GM18868 (cell line): ENCODE data around the gene LINS1.

Source experiments
- ATAC-seq: cut with Tn5 transposase; IDR thresholded peaks from one replicate; pipeline ENCODE4 v1.9.1; 2021; ENCODE audit warnings: mild to moderate bottlenecking, moderate library complexity; ENCODE audit not compliant: unreplicated experiment

The LINS1 gene

GRCh38 chr15:100602064-100602822, at the start of gene LINS1, which contains the start of gene ASB7:
Gene LINS1, minus strand, starts transcription at chr15:100602184. Its CDS starts 21,342 bp downstream, at chr15:100580842.
Gene ASB7, plus strand, starts transcription at chr15:100602589. Its CDS starts 9,628 bp downstream, at chr15:100612217.
- peak; percentile 84 for ATAC-seq

GRCh38 chr15:100651253-100651652, 49.3 kb upstream of the LINS1 start:
- ATAC-seq, result no peak

- no peak for ATAC-seq
These were observed 48.7 kb upstream of the LINS1 start for GRCh38 chr15:100650685-100651084.

- no peak for ATAC-seq
These were observed 47.0 kb upstream of the LINS1 start for GRCh38 chr15:100648951-100649350.

GRCh38 chr15:100645671-100646070, 43.7 kb upstream of the LINS1 start:
- ATAC-seq, result no peak

GRCh38 chr15:100642950-100643338, 41.0 kb upstream of the LINS1 start:
- no peak for ATAC-seq

- no peak for ATAC-seq
These were observed 40.4 kb upstream of the LINS1 start for GRCh38 chr15:100642213-100642949.

- no peak for ATAC-seq
These were observed 36.3 kb upstream of the LINS1 start for GRCh38 chr15:100638177-100638730.

- no peak for ATAC-seq
These were observed 33.6 kb upstream of the LINS1 start for GRCh38 chr15:100635406-100636071.

- no peak for ATAC-seq
These were observed 31.7 kb upstream of the LINS1 start for GRCh38 chr15:100633763-100634075.

- no peak for ATAC-seq
These were observed 29.8 kb upstream of the LINS1 start for GRCh38 chr15:100631831-100632230.

- ATAC-seq, result no peak
These were observed 26.8 kb upstream of the LINS1 start for GRCh38 chr15:100628746-100629145.

- peak; percentile 87 for ATAC-seq
These were observed 25.9 kb upstream of the LINS1 start for GRCh38 chr15:100627789-100628395.

GRCh38 chr15:100623301-100623700, 21.3 kb upstream of the LINS1 start:
- ATAC-seq, result no peak

- no peak for ATAC-seq
These were observed 14.7 kb upstream of the LINS1 start for GRCh38 chr15:100616700-100617099.

GRCh38 chr15:100615801-100616200, 13.8 kb upstream of the LINS1 start:
- ATAC-seq, result no peak

- no peak for ATAC-seq
These were observed 12.9 kb upstream of the LINS1 start for GRCh38 chr15:100614918-100615317.

GRCh38 chr15:100614336-100614735, 12.4 kb upstream of the LINS1 start:
- no peak for ATAC-seq

- ATAC-seq, result no peak
These were observed 11.2 kb upstream of the LINS1 start for GRCh38 chr15:100613208-100613607.

GRCh38 chr15:100612539-100612938, 10.6 kb upstream of the LINS1 start:
- no peak for ATAC-seq

GRCh38 chr15:100602823-100603393, 924 bp upstream of the LINS1 start:
- peak; percentile 56 for ATAC-seq
